GM21423 (cell line): ENCODE data around the gene KCTD18.

Source experiments
- ATAC-seq: cut with Tn5 transposase; IDR thresholded peaks from one replicate; pipeline ENCODE4 v1.9.1; 2021; ENCODE audit warnings: mild to moderate bottlenecking, moderate library complexity; ENCODE audit not compliant: unreplicated experiment

The KCTD18 gene

GRCh38 chr2:200509612-200510433, at the start of gene KCTD18:
Gene KCTD18 (minus strand): TSS chr2:200510068. CDS start chr2:200507016, 3,052 bp downstream.
- ATAC-seq: peak; percentile 99

DNA sequence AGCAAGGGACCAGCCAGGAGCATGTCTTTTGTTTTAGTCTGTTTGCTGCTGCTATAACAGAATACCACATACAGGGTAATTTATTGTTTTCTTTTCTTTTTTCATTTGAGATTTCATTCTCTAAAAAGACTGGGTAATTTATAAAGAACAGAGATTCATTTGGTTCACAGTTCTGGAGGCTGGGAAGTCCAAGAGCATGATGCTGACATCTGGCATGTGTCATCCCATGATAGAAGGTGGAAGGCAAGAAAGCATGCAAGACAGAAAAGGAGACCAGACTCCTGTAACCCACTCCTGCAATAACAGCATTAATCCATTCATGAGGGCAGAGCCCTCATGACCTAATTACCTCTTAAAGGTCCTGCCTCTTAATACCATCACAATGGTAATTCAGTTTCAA, 30.9 kb upstream of the KCTD18 start:
- no peak for ATAC-seq

GRCh38 chr2:200538139-200538538, 28.3 kb upstream of the KCTD18 start:
- no peak for ATAC-seq

GRCh38 chr2:200534572-200534971, 24.7 kb upstream of the KCTD18 start:
- ATAC-seq: no peak

- ATAC-seq: no peak
Measured at GRCh38 chr2:200533754-200534153, 23.9 kb upstream of the KCTD18 start.

DNA sequence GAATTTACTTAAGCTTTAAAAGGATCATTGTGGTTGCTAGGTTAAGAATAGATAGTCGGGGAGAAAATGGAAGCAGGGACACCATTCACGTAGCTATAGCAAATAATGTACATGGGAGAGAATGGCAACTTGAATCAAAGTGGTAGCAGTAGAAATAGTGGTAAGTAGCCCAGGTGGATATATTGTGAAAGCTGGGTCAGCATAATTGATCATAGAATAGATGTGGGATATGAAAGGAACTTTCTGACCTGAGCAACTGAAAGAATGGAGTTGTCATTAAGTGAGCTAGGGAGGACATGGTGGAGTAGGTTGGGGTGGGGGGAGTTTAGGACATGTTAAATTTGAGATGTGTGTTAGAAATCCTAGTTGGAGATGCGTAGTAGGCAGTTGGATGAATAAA, 18.4 kb upstream of the KCTD18 start:
- no peak for ATAC-seq

DNA sequence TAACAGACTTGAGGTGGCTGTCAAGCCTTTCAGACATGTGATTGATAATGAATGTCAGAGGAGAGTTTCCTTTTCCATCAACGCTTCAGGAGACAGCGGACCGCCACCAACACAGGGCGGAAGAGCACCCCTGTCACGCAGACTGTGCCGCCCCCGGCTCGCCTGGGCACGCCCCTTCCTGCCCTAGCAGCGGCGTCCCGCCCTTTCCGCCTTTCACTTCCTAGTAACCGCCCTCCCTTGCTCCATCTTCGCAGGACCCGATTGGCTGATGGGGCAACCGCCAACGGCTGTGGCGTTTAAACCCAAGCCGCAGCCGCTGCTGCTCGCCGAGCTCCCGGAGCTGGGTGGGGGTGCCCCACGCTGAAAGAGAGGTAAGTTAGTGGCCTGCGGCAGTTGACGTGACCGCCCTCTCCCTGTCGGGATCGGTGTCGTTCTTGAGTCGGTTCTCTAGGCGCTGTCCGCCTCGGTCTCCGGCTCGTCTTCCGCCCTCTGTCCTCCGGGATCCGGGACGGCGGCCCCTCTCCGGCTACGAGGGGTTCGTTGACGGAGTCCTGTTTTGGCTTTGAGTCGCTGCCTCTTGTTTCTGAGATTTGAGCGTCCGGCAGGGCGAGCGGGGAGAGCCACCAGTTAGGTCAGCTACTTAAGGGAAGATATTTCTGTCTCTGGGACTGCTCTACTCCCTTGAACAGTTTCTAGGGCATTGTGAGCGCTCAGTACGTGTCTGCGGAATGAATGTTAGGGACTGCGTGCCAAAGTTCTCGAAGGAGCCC, 16.2 kb upstream of the KCTD18 start, which contains the start of gene SGO2:
Gene SGO2, plus strand, starts transcription at position 326 of the 770 bp plus-strand sequence. CDS start 6,769 bp downstream, outside the sequence.
- peak; percentile 99 for ATAC-seq

DNA sequence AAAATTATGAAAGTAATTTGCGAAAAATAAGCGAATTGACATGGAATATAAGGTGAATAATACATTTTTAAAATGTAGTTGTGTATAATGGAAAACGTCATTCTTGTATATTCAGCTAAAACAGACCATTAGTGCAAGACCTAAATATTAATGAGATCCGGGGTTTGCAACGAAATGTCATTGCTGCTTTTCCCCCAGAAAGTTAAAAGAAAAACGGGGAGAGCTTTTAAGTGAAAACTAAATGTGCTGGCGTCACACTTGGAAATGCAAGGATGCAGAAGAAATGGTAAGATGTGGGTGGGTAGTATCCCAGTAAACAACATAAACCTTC, 15.6 kb upstream of the KCTD18 start:
- ATAC-seq: no peak

DNA sequence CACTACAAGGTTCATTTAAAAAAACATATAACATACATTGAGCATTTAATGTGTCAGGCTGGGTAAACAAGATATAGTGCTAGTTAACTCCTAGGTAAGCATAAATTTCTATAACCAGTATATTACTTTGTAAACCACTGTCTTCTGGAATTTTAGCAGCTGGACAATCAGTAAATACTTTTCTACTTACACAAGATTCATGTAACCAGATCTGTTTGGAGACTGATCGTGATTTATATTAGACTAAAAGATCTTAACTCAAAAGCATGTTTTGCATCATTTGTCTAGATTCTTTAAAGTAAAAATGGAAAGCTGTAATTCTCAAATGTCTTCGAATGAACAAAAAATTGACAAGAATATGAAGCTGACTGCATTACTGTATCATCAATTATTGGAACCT, 15.2 kb upstream of the KCTD18 start:
- no peak for ATAC-seq

GRCh38 chr2:200523604-200524003, 13.7 kb upstream of the KCTD18 start:
- no peak for ATAC-seq

- no peak for ATAC-seq
Measured at GRCh38 chr2:200523158-200523557, 13.3 kb upstream of the KCTD18 start.

GRCh38 chr2:200515155-200515554, 5.3 kb upstream of the KCTD18 start:
- no peak for ATAC-seq

GRCh38 chr2:200509235-200509611, 645 bp downstream of the KCTD18 start:
- ATAC-seq: no peak

- ATAC-seq: no peak
Measured at GRCh38 chr2:200507179-200507578, 2.7 kb downstream of the KCTD18 start.

DNA sequence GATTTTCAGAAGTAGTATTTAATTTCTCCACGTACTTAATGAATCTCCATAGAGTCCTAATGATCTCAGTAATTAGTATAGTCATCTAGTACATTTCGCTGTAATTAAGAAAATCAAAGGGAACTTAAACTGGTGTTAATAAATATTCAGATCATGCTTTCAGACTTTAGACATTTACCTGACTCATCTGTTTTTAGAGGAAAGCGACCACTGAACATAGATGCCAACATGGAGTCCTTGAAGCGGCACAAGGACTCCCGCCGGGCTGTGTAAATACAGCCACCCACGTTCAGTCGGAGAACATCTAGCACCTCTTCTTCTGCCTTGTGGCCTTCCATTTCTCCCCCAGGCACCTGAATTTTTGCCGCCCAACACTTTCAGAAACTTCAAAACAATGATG, 3.2 kb downstream of the KCTD18 start:
- ATAC-seq: no peak

DNA sequence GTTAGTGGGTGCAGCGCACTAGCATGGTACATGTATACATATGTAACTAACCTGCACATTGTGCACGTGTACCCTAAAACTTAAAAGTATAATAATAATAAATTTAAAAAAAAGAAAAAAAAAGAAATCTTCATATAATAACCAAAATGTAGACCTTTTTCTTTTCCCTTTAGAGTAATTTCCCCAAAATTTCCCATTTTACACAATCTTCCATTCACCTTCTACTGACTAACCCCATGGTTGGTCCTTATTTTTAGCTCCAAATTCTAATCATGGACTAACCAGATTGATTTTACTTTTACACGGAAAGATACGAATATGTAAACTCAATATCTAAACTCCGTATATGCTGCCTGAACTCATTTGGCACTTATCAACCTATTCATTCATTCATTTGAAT, 7.7 kb downstream of the KCTD18 start:
- ATAC-seq: no peak

GRCh38 chr2:200498402-200499162, 11.3 kb downstream of the KCTD18 start:
- no peak for ATAC-seq

- no peak for ATAC-seq
Measured at GRCh38 chr2:200496696-200497095, 13.2 kb downstream of the KCTD18 start.

GRCh38 chr2:200494048-200494447, 15.8 kb downstream of the KCTD18 start:
- ATAC-seq: no peak

DNA sequence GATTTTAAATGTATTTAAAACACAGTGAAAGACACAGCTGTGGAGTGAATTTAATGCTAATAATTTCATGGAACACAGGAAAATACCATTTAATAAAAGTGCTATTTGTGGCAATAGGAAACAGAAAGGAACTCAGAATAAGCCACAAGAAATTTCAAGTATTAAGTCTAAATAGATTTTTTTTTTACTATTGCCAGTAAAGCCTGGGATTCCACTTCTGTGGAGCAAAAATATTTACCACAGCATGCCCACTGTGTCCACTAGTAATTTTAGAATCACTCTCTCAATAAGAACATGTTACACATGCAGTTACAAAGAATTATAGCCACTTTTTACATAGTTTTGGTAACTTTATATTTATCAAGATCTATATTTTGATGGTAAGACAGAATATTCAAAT, 17.2 kb downstream of the KCTD18 start:
- ATAC-seq: no peak

DNA sequence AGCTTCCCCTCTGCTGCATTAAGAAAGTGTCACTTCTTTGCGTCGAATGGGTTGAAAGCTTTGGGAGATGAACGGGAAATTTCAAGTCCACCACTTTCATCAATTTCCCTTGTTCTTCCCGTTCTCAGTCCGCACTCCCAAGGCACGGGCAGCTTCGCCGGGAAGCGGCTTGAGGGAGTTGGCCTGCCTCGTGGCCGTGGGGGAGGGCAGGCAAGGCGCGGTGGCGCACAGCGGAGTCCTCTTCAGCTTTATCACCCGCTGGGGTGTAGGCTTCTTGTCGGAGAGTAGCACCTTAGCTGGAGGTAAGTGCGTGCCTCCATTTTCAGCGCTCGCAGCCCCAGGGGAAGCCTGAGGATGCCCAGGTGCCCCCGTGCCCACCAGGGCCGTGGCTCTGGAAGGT, 19.9 kb downstream of the KCTD18 start:
- no peak for ATAC-seq
